ENCODE measurements around the gene PAX5.
A peak's percentile ranks its signal among the peaks of the same experiment; 100 is the strongest.
"Not testable (repeated sequence)": the region's sequence is repeated elsewhere in the genome, so short reads cannot be mapped to it uniquely, and the experiment has no call there.

Gene PAX5

GRCh38 chr9:37033682-37034304, at the start of gene PAX5:
Gene PAX5 (minus strand): TSS chr9:37034268. CDS start chr9:37034031, 237 bp downstream.
- no peak for DNase-seq (ENCODE audit: low read depth in 2 of 2)

- DNase-seq (ENCODE audit: low read depth in 2 of 2), result no peak
Observed at GRCh38 chr9:37083654-37084053, 49.6 kb upstream of the PAX5 start.

GRCh38 chr9:37082214-37082765, 48.2 kb upstream of the PAX5 start:
- no peak for DNase-seq (ENCODE audit: low read depth in 2 of 2)

GRCh38 chr9:37081507-37081906, 47.4 kb upstream of the PAX5 start:
- not testable (repeated sequence) for DNase-seq (ENCODE audit: low read depth in 2 of 2)

- DNase-seq (ENCODE audit: low read depth in 2 of 2), result peak in 1 of 2 donors; percentile 16
Observed at GRCh38 chr9:37080165-37080628, 46.1 kb upstream of the PAX5 start.

- DNase-seq (ENCODE audit: low read depth in 2 of 2), result peak; percentile 87 to 90
Observed at GRCh38 chr9:37079370-37080164, 45.5 kb upstream of the PAX5 start.

GRCh38 chr9:37074790-37075189, 40.7 kb upstream of the PAX5 start:
- DNase-seq (ENCODE audit: low read depth in 2 of 2), result not testable (repeated sequence)

- no peak for DNase-seq (ENCODE audit: low read depth in 2 of 2)
Observed at GRCh38 chr9:37066139-37066725, 32.2 kb upstream of the PAX5 start.

GRCh38 chr9:37062336-37062735, 28.3 kb upstream of the PAX5 start:
- no peak for DNase-seq (ENCODE audit: low read depth in 2 of 2)

GRCh38 chr9:37061768-37062167, 27.7 kb upstream of the PAX5 start:
- no peak for DNase-seq (ENCODE audit: low read depth in 2 of 2)

GRCh38 chr9:37060833-37061232, 26.8 kb upstream of the PAX5 start:
- DNase-seq (ENCODE audit: low read depth in 2 of 2), result no peak

GRCh38 chr9:37056046-37056920, 22.2 kb upstream of the PAX5 start:
- no peak for DNase-seq (ENCODE audit: low read depth in 2 of 2)

GRCh38 chr9:37054363-37054720, 20.3 kb upstream of the PAX5 start:
- DNase-seq (ENCODE audit: low read depth in 2 of 2), result not testable (repeated sequence)

GRCh38 chr9:37053684-37054362, 19.8 kb upstream of the PAX5 start:
- DNase-seq (ENCODE audit: low read depth in 2 of 2), result no peak

- DNase-seq (ENCODE audit: low read depth in 2 of 2), result no peak
Observed at GRCh38 chr9:37046683-37047082, 12.6 kb upstream of the PAX5 start.

- DNase-seq (ENCODE audit: low read depth in 2 of 2), result no peak
Observed at GRCh38 chr9:37042421-37042820, 8.4 kb upstream of the PAX5 start.

GRCh38 chr9:37040508-37041127, 6.5 kb upstream of the PAX5 start:
- no peak for DNase-seq (ENCODE audit: low read depth in 2 of 2)

- DNase-seq (ENCODE audit: low read depth in 2 of 2), result no peak
Observed at GRCh38 chr9:37038943-37039464, 4.9 kb upstream of the PAX5 start.

- DNase-seq (ENCODE audit: low read depth in 2 of 2), result no peak
Observed at GRCh38 chr9:37038302-37038942, 4.4 kb upstream of the PAX5 start.
